ENCODE results near the gene PRAC2.
A peak's percentile ranks its signal among the peaks of the same experiment; 100 is the strongest.

The PRAC2 gene

GRCh38 chr17:48769009-48769675 is 46.2 kb downstream of the PRAC2 start:
- Mint-ChIP-seq H3K4me3 (no peak overlapping the region), H3K4me1 (no peaks in the 10 kb centered on the region), H3K27ac (peak overlapping the region in 1 of 3 experiments; percentile 49), H3K36me3 (ENCODE audit: low read depth) (no peaks in the 10 kb centered on the region), H3K27me3 (ENCODE audit: low read depth) (peaks cover 40% of the 10 kb centered on the region), H3K9me3 (no peaks in the 10 kb centered on the region)
- TF ChIP-seq CTCF (IDR thresholded peaks at IDR 0.05; ENCODE audit: unreplicated experiment in 3 of 3): no peak

DNA sequence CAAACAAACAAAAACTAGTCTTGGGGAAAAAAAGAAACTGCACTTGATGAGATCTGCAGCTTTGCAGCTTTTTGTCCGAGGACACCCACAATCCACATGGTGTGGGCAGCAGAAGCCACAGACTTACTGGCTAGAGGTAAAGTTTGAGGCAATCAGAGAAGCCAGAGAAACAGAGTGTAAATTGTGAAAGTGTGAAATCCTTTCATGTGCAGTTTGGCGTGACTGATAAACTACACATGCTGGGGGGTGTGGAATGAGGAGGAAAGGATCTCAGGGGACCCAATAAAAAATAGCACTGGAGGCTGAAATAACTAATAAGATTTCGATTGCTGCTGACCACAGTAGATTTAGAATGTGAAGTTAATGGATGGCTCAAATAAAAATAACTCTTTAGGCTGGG is 48.0 kb downstream of the PRAC2 start:
- Mint-ChIP-seq H3K36me3 (ENCODE audit: low read depth) (no peaks in the 10 kb centered on the region), H3K27me3 (ENCODE audit: low read depth) (peaks cover 28% of the 10 kb centered on the region), H3K4me1 (no peaks in the 10 kb centered on the region), H3K9me3 (no peaks in the 10 kb centered on the region), H3K27ac (no peak overlapping the region), H3K4me3 (no peak overlapping the region)
- no peak for TF ChIP-seq CTCF (IDR thresholded peaks at IDR 0.05; ENCODE audit: unreplicated experiment in 3 of 3)

GRCh38 chr17:48773245-48773644 is 50.3 kb downstream of the PRAC2 start:
- Mint-ChIP-seq H3K4me3 (no peak overlapping the region), H3K4me1 (no peaks in the 10 kb centered on the region), H3K27me3 (ENCODE audit: low read depth) (peaks cover 22% of the 10 kb centered on the region), H3K9me3 (no peaks in the 10 kb centered on the region), H3K36me3 (ENCODE audit: low read depth) (no peaks in the 10 kb centered on the region), H3K27ac (no peak overlapping the region)
- no peak for TF ChIP-seq CTCF (IDR thresholded peaks at IDR 0.05; ENCODE audit: unreplicated experiment in 3 of 3)

Measured in nephron (organoid).